Fibroblast of pulmonary artery (primary cell): Measurements from ENCODE around the gene GJC1.
A peak's percentile ranks its signal among the peaks of the same experiment; 100 is the strongest.

Experiments used
- DNase-seq: peaks from one replicate; pipeline ENCODE4 v3.0.0-alpha.2; 2010; ENCODE audit warnings: low read depth
- H3K4me3 ChIP-seq: replicated peaks from 2 replicates; pipeline ENCODE4 v1.5.1; 2011; ENCODE audit warnings: low read depth, mild to moderate bottlenecking, control low read depth, low read length, moderate library complexity
- CTCF ChIP-seq: IDR thresholded peaks from 2 replicates; pipeline ENCODE4 v1.5.1; 2011; ENCODE audit warnings: mild to moderate bottlenecking, control low read depth, low read length, inconsistent platforms; ENCODE audit errors: missing control alignments

The GJC1 gene

GRCh38 chr17:44829523-44830358 lies at the start of gene GJC1:
Gene GJC1 (minus strand): TSS chr17:44830287. CDS start chr17:44805817, 24,470 bp downstream.
- no peak for TF ChIP-seq CTCF
- DNase-seq = no peak
- H3K4me3 ChIP-seq = peak within 1 kb of the TSS; percentile 88

GRCh38 chr17:44879376-44879775 lies 49.3 kb upstream of the GJC1 start:
- no peak for DNase-seq
- H3K4me3 ChIP-seq = no peak overlapping the region
- TF ChIP-seq CTCF = no peak

- DNase-seq = peak; percentile 58
- TF ChIP-seq CTCF = peak; percentile 67
- H3K4me3 ChIP-seq = no peak overlapping the region
Measured at GRCh38 chr17:44878627-44879221, 48.6 kb upstream of the GJC1 start.

GRCh38 chr17:44877121-44877520 lies 47.0 kb upstream of the GJC1 start:
- H3K4me3 ChIP-seq = no peak overlapping the region
- no peak for TF ChIP-seq CTCF
- no peak for DNase-seq

DNA sequence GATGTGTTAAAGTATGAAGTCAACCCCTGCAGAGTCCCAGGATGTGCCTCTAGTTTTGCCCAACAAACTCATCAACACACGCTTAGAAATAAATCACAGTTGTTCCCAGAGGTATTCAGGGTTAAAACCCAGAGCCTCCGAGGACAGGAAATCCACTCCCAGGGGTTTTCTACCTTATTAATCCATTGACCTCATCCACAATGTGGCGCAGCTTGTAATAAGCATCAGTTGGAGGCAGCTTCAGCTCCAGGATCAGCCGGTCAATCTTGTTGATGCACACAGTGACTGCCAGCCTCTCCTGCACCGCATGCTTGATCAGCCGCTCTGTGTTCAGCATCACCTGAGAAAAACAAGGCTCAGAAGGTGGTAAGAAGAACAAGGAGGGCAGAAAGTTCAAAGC lies 45.7 kb upstream of the GJC1 start:
- no peak for DNase-seq
- H3K4me3 ChIP-seq = no peak overlapping the region
- no peak for TF ChIP-seq CTCF

DNA sequence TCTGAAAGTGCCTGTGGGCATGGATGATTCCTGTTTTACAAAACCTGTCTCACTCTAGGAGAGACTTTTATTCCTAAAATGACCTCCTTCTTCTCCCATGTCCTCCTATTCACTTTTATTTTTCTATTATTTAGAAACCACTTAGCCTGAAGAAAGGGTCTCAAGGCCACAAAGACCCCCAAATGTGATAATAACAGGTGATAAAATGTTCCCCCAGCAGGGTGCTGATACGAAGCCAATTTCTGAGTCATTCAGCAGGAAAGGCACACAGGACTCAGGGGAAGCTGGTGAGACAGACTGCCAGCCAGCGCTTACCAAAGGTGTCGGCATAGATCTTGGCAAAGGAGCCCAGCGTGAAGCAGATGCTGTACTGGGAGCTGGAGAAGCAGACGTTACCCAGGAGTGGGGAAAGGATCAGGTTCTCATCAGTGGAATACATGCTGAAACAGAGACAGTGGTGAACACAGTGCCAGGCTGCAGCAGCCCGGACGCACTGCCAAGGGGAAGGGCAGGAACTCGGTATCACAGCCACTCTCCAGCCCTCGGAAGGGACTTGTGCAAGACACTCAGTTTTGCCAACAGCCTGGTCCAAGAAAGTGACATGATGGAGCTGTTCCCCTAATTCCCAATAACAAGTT lies 42.2 kb upstream of the GJC1 start:
- DNase-seq = peak; percentile 29
- no peak for TF ChIP-seq CTCF
- no peak overlapping the region for H3K4me3 ChIP-seq
